Fibroblast of lung (primary cell): ENCODE data around the gene EXOC3. TPM values are rescaled to one million over a fixed set of nuclear protein-coding genes. Genes with fewer than 3 reads are reported as not detected.

Experiments used
- DNase-seq, 2 donors: peaks; one replicate each; pipeline versions ENCODE4 v3.0.0 to v3.0.0-alpha.2; 2010; ENCODE audit warnings: low read depth in 2 of 2
- H2AFZ ChIP-seq: 2 replicates; pipeline ENCODE4 v1.5.1; 2012; ENCODE audit warnings: low read length, control low read depth, inconsistent platforms
- H3K27ac ChIP-seq: 2 replicates; pipeline ENCODE4 v1.5.1; 2011; ENCODE audit warnings: low read length, control low read depth; ENCODE audit not compliant: insufficient read depth
- H3K27me3 ChIP-seq: 2 replicates; pipeline ENCODE4 v1.5.1; 2011; ENCODE audit warnings: mild to moderate bottlenecking, low read length; ENCODE audit not compliant: control insufficient read depth, insufficient read depth
- H3K36me3 ChIP-seq: 2 replicates; pipeline ENCODE4 v1.5.1; 2011; ENCODE audit warnings: low read length; ENCODE audit not compliant: control insufficient read depth, insufficient read depth
- H3K4me1 ChIP-seq: 2 replicates; pipeline ENCODE4 v1.5.1; 2011; ENCODE audit warnings: low read length; ENCODE audit not compliant: control insufficient read depth, insufficient read depth; ENCODE audit errors: extremely low read depth
- H3K4me2 ChIP-seq: 2 replicates; pipeline ENCODE4 v1.5.1; 2011; ENCODE audit warnings: low read length, control low read depth; ENCODE audit not compliant: insufficient read depth; ENCODE audit errors: extremely low read depth
- H3K4me3 ChIP-seq, 4 experiments: fragments of 200-600 bp in 1 of 4; sonication (generic) in 1 of 4; replicated peaks in 1 of 4; 2 replicates each; pipeline ENCODE4 v1.5.1; 2011 to 2016; ENCODE audit warnings: low read length in 4 of 4, low read depth in 3 of 4, mild to moderate bottlenecking in 3 of 4, control low read depth in 2 of 4, inconsistent platforms in 1 of 4, mixed read lengths in 1 of 4; ENCODE audit not compliant: insufficient read depth in 1 of 4; ENCODE audit errors: control extremely low read depth in 1 of 4
- H3K79me2 ChIP-seq: 2 replicates; pipeline ENCODE4 v1.5.1; 2012; ENCODE audit warnings: mild to moderate bottlenecking, low read length, inconsistent platforms; ENCODE audit not compliant: control insufficient read depth, insufficient read depth
- H3K9ac ChIP-seq: 2 replicates; pipeline ENCODE4 v1.5.1; 2011; ENCODE audit warnings: mild to moderate bottlenecking, low read length, control low read depth; ENCODE audit not compliant: insufficient read depth
- H3K9me3 ChIP-seq: 2 replicates; pipeline ENCODE4 v1.5.1; 2012; ENCODE audit warnings: low read depth, low read length; ENCODE audit not compliant: control insufficient read depth, insufficient read depth
- H4K20me1 ChIP-seq: 2 replicates; pipeline ENCODE4 v1.5.1; 2011; ENCODE audit warnings: low read length; ENCODE audit not compliant: control insufficient read depth, insufficient read depth; ENCODE audit errors: extremely low read depth
- CTCF ChIP-seq, 2 donors: IDR thresholded peaks in 1 of 2; conservative IDR thresholded peaks in 1 of 2; 1 replicate in 1 of 2; 2 replicates in 1 of 2; pipeline ENCODE4 v1.5.1; 2011 to 2012; ENCODE audit warnings: low read length in 2 of 2, control low read depth in 1 of 2, inconsistent platforms in 1 of 2, low read depth in 1 of 2, mild to moderate bottlenecking in 1 of 2
- EZH2 ChIP-seq: IDR thresholded peaks from 2 replicates; pipeline ENCODE4 v1.5.1; 2012; ENCODE audit warnings: low read length, control low read depth, mild to moderate bottlenecking; ENCODE audit errors: missing control alignments
- polyA plus RNA-seq, 2 donors: library from polyadenylated mRNA; depleted of rRNA in 1 of 2; stranded (reverse) in 1 of 2; unstranded in 1 of 2; fragments of >200 nt; gene quantifications; 2 replicates each; pipeline ENCODE4 v1.2.1, GENCODE V29; 2011 to 2012; ENCODE audit warnings: missing spikeins in 1 of 2
- total RNA-seq: library from RNA; depleted of rRNA; stranded (reverse); fragments of >200 nt; gene quantifications from 2 replicates; pipeline ENCODE4 v1.2.1, GENCODE V29; 2014

Gene EXOC3
- total and polyA plus RNA-seq, 2 donors (not counting 1 experiment from before 2014, with no cell fraction given): 19.9 to 34.5 TPM

GRCh38 chr5:488241-488640, 45.3 kb downstream of the EXOC3 start:
- Histone ChIP-seq H4K20me1 (no peaks in the 10 kb centered on the region), H3K4me3 (no peak overlapping the region), H3K4me1 (no peaks in the 10 kb centered on the region), H3K9ac (no peak overlapping the region), H3K4me2 (no peak overlapping the region), H3K27ac (no peak overlapping the region), H3K79me2 (no peaks in the 10 kb centered on the region), H3K36me3 (no peaks in the 10 kb centered on the region), H3K9me3 (no peaks in the 10 kb centered on the region), H2AFZ (no peak overlapping the region), H3K27me3 (peaks cover 5% of the 10 kb centered on the region)
- DNase-seq: no peak
- no peak for TF ChIP-seq EZH2
- TF ChIP-seq CTCF (conservative IDR thresholded peaks at IDR 0.05 in 1 of 2, IDR thresholded peaks at IDR 0.05 in 1 of 2; ENCODE audit: low read depth in 1 of 2, low read length in 2 of 2): no peak

GRCh38 chr5:488744-489688, 46.0 kb downstream of the EXOC3 start:
- Histone ChIP-seq H4K20me1 (no peaks in the 10 kb centered on the region), H3K36me3 (no peaks in the 10 kb centered on the region), H2AFZ (no peak overlapping the region), H3K9ac (no peak overlapping the region), H3K4me1 (no peaks in the 10 kb centered on the region), H3K27ac (no peak overlapping the region), H3K4me3 (no peak overlapping the region), H3K27me3 (peaks cover 9% of the 10 kb centered on the region), H3K4me2 (no peak overlapping the region), H3K9me3 (no peaks in the 10 kb centered on the region), H3K79me2 (no peaks in the 10 kb centered on the region)
- no peak for DNase-seq
- TF ChIP-seq EZH2 (no peak), CTCF (conservative IDR thresholded peaks at IDR 0.05 in 1 of 2, IDR thresholded peaks at IDR 0.05 in 1 of 2; ENCODE audit: low read depth in 1 of 2, low read length in 2 of 2) (no peak)

- no peak overlapping the region for H3K4me3 ChIP-seq
- no peaks in the 10 kb centered on the region for H3K79me2 ChIP-seq
- no peaks in the 10 kb centered on the region for H3K9me3 ChIP-seq
- H4K20me1 ChIP-seq: no peaks in the 10 kb centered on the region
- no peak overlapping the region for H2AFZ ChIP-seq
- peaks cover 9% of the 10 kb centered on the region for H3K27me3 ChIP-seq
- H3K36me3 ChIP-seq: no peaks in the 10 kb centered on the region
- H3K4me2 ChIP-seq: no peak overlapping the region
- no peaks in the 10 kb centered on the region for H3K4me1 ChIP-seq
- no peak for DNase-seq
- TF ChIP-seq CTCF (conservative IDR thresholded peaks at IDR 0.05 in 1 of 2, IDR thresholded peaks at IDR 0.05 in 1 of 2; ENCODE audit: low read depth in 1 of 2, low read length in 2 of 2) (no peak), EZH2 (no peak)
- no peak overlapping the region for H3K9ac ChIP-seq
- H3K27ac ChIP-seq: no peak overlapping the region
Measured at GRCh38 chr5:489689-490080, 46.7 kb downstream of the EXOC3 start.
